ENCODE measurements around the gene THSD7A. TPM values are rescaled to one million over a fixed set of nuclear protein-coding genes. Genes with fewer than 3 reads are reported as not detected.

Gene THSD7A
- total RNA-seq, 2 experiments from 2014 or later: not detected

DNA sequence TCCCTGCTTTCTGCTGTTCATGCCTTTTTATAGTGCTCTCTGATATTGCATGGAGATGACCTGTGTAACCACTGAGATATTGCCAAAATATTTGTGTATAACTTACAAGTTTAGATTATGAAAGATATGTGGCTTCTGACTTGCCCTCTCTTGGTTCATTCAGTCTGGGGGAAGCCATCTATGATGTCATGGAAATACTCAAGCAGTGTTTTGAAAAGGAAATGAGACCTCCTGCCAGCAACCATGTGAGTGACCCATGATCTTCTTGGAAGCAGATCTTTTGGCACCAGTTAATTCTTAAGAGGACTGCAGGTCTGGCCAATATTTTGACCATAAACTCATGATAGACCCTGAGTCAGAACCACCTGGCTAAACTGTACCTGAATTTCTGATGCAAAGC, 183.0 kb downstream of the THSD7A start:
- CTCF ChIA-PET: no interaction called here

DNA sequence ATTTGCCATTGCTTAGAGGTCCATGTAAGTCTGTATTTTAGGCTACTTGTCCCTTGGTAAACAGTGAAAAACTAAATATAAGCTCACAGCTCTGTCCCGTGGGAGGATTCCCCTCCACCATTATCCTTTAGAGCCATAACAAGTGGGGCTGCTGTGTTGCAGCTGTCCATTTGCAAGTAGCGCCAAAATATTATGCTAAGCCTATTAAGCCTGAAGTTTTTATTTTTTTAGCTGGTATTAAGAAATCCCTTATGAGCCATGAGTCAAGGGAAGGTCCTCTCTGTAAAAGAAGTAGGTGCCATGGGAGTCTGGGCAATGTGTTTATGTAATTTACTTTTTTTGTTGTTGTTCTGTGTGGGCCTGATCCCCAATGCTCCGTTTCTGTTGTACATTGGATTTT, 183.9 kb downstream of the THSD7A start:
- CTCF ChIA-PET: no interaction called here
- POLR2A ChIA-PET: no interaction called here

More for the DNA sequence above, 183.0 kb downstream of the THSD7A start:
- POLR2A ChIA-PET: no interaction called here

DNA sequence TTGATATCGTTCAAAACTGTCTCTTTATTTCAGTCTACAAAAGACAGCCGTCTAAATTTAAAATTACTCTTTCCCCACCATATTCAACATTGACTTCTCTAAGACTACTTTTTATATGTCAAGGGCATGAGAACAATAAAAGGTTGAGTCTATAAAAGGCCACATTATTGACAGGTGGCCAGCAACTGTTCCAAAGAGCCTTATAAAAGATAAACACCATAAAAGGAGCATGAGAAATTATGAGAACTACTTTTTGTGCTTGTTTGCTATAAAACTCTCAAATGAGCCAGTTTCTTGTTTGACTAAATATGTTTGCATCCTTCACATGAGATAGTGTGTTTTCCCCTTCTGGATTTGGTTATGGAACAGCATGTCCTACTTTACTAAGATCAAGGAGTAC, 189.2 kb downstream of the THSD7A start:
- POLR2A ChIA-PET: no interaction called here
- CTCF ChIA-PET: no interaction called here

GRCh38 chr7:11642276-11642675, 189.7 kb downstream of the THSD7A start:
- CTCF ChIA-PET: no interaction called here
- POLR2A ChIA-PET: no interaction called here

DNA sequence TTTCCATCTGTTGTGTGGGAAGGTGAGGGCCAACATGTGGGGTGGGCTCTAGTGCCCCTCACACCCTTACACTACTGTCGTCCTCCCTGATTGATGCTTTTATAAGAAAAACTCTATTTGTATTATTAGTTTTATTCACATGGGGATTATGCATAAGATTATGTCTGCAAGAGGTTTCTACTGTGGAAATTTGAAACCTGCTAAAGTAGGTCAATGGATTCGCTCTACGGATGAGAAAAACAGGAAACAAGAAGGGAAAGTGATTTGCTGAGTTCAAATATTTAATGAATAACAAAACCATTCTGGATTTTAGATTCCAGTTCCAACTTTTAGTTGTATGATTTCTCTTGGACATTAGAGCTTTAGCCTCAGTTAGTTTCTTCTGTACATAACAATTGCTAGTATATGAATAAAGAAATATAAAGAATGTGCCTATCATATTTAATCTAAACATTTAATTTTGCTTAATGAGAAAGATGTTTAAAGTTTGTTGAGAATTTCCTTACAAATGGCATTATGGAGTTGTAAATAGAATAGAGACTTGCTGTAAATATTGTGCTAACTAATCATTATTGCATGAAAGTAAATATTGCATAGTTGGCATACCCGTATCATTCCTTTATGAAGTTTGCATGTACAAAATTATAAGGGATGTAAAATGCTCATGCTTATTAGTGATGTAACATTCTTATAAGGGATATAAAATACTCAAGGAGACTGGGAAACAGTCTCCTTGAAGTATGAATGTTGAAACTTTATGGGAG, 193.8 kb downstream of the THSD7A start:
- CTCF ChIA-PET: no interaction called here
- POLR2A ChIA-PET: no interaction called here

DNA sequence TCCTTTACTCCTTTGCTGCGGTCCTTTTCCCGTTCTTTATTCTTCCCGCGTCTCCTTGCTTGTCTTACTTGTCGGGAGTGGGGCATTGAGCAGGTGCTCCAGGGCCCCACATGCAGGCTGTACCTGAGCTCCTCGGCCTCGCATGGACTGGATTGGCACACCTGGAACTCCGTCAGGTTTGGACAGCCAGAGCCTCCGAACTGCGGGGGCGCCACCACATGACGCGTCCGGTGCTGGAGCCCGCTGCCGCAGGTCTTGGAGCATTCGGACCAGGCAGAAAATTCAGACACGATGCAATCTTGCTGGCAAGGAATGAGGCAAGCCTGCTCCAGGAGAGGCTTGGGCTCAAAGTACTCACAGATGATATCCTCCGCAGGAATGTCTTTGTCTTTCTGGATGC, 195.7 kb downstream of the THSD7A start:
- POLR2A ChIA-PET: no interaction called here
- CTCF ChIA-PET: no interaction called here

DNA sequence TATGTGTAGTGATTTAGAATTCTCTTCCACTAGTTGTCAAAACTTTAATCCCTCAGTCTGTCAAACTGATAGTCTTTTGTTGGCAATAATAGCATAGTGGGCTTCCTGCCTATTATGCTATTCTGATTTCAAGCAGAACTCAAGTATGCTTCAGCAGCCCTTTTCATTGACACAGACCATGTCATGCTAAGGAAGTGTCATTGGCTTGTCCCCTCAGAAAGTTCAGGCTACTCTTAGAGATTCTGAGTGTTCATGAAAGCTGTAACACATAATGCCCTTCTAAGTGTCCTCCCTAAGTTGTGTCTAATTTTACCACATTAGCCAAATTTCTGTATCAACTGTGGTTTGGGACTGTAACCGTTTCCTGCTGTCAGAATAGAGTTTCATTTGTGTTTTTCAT, 198.7 kb downstream of the THSD7A start:
- ChIA-PET POLR2A (no interaction called here), CTCF (no interaction called here)

DNA sequence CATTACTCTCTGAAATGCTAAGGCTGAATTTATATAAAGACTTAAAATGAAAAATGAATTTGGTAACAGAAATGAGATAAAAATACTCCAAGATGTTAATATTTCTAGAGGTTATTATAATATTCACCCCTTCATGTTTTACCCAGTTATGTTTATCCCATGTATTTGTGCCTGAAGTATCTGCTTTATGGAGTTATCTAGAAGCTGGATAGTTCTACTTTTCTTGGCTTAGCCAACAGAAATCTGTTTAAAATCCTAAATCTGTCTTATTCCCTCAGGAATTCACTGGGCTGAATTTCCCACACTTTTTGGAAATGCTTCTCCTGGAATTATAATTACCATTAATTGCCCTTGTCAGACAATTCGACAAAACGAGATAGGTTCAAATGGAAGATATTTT, 201.6 kb downstream of the THSD7A start:
- CTCF ChIA-PET: no interaction called here
- POLR2A ChIA-PET: no interaction called here

GRCh38 chr7:11625669-11626068, 206.3 kb downstream of the THSD7A start:
- CTCF ChIA-PET: no interaction called here
- POLR2A ChIA-PET: no interaction called here

DNA sequence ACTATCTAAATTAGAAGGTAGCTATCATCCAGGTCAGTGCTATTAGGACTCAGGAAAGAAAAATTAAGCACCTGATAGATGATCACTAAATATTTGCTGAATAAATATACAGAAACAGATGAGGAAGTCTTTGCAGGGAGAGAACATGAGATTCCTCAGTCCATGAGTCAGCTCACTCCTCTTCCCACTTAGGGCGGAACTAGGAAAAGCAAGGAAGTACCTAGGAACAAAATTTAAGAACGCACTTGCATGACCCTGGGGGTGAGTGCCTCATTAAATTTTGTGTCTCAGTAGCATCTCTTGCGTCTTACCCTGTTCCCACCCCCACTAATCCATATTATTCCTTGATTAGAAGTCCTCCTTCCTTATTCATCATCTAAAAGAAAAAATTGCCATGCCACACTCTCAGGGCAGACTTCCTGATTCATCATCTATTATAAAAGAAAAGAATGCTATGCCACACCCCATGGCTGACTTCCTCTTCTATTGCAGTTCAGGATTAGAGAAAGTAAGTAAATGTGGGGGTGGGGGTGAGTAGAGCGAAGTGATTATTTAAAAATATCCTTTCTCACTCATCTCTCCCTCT, 208.8 kb downstream of the THSD7A start:
- CTCF ChIA-PET: no interaction called here
- POLR2A ChIA-PET: no interaction called here

GRCh38 chr7:11620406-11621253, 211.4 kb downstream of the THSD7A start:
- ChIA-PET POLR2A (no interaction called here), CTCF (no interaction called here)

GRCh38 chr7:11616466-11616865, 215.5 kb downstream of the THSD7A start:
- ChIA-PET CTCF (no interaction called here), POLR2A (no interaction called here)

DNA sequence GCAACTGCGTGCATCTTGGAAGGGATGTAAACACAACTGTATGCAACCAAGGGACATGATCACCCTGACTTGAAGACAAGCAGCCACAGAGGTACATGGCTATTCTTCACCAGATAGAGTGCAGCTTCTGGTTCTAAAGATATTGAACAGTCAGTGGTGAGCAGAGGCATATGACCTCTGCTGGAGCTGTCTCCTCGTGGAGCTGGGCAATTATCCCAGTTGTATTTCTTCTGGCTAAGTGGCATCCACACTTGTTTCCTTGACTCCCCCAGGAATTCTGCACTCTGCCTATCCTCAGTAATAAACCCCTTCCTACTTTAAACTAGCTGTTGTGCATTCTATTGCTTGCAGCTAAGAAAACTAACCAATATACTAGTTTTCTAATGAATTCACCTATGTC, 216.8 kb downstream of the THSD7A start:
- POLR2A ChIA-PET: no interaction called here
- CTCF ChIA-PET: no interaction called here

DNA sequence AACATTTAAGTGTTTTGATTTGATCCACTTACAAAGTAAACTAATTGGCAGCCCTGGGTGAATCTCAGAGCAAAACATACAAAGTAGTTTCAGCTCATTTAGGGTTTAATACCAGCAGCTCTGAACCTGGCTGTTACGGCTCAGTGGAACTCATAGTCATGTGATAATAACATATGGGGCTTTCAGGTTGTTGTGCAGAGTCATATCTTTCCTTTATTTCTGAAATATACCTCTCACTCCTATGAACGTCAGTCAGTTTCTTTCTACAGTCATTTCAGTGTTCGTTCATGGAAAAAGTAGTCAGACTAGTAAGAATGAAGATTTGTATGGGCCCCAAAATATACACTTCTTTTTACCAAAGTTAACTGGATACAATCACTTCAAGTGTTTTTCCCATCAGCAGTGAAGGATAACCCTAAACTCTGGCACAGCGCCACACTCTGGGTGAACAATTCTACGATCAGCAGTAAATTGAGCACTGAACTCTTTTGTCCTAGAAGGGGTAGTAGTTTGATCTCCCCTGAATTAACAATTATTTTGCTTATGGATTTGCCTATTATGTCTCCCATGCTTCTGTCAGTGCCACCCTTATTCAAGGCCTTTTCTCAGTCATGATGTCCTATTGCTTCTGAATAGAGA, 218.6 kb downstream of the THSD7A start:
- ChIA-PET POLR2A (no interaction called here), CTCF (no interaction called here)

- ChIA-PET POLR2A (no interaction called here), CTCF (no interaction called here)
Observed at GRCh38 chr7:11612737-11613136, 219.3 kb downstream of the THSD7A start.

DNA sequence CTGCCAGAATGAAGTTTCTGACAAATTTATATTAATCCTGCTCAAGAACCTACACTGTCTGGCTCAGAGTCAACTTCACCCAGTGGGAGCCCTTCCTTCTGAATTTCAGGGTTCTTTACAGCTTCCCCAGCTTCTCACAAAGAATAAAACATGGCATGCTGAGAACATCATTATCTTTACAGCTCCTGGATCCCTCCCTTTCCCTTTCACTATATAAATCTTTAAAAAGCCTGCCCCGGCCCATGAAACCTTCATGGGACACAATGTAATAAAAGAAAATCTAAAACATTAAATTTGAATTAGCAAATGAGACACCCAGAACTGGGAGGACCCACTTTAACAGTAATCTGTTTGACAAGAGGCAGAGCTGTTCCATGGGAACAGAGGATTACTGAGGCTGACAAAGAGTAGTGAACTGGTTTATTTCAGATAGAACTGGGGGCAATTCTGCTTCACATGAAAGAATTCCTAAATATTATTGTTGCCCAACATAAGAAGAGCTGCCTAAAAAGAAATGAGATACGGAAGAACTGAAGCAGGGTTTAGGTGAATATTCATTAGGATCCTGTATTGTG, 222.8 kb downstream of the THSD7A start:
- CTCF ChIA-PET: no interaction called here

DNA sequence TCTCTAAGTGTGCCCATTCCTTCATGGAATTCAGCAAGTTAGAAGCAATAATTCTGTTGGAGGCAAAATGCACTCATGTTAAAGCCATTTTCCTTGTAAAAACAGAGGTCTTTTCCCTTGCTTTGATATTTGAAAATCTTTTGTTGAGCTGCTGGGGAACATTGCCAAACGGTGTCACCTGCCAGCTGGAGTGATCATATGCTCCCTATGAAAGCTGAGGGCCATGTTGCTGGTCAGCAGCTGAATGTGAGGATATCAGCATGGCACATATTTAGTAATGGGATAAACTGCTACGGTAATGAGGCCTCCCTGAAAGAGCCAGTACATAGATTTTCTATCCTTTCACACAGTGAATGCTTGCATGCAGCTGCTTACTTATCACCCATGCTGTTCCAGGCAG, 224.3 kb downstream of the THSD7A start:
- ChIA-PET CTCF (no interaction called here), POLR2A (no interaction called here)

More for the DNA sequence above, 222.8 kb downstream of the THSD7A start:
- POLR2A ChIA-PET: no interaction called here

- CTCF ChIA-PET: no interaction called here
- POLR2A ChIA-PET: no interaction called here
Observed at GRCh38 chr7:11605749-11606148, 226.2 kb downstream of the THSD7A start.

DNA sequence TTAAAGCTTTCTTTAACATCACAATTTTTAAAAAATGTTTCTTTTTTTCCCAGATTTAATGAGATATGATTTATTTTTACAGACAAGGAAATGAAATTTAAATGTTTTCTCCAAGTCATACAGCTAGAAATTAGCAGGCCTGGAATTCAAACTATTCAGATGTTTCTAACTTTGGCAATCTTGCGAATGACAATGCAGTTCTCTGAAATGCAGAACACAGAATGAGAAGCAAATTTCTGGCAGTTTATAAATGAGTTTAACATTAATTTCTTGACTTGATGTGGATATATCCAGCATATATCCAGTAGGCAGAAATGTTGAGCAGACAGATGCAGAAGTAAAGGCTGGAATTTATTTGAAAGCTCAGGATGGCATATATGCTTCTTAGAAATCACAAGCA, 227.5 kb downstream of the THSD7A start:
- POLR2A ChIA-PET: no interaction called here
- CTCF ChIA-PET: no interaction called here

DNA sequence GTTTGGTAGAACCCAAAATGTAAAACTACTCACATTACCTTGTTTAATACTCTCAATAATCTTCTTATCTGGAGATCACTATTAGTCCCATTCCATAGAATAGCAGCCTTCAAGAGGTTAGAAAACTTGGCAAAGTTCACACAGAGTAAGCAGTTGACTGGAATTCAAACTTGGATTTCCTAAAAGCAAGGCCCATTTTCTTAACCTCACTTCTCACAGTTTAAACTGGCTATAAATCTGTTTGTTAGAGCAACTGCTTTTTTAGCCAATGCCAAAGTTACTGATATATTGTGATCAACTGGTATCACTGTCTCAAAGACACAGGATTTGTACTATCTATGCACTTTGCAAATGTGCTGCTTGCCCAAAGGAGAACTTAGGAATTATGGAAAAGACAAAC, 230.2 kb downstream of the THSD7A start:
- POLR2A ChIA-PET: no interaction called here
- CTCF ChIA-PET: no interaction called here

DNA sequence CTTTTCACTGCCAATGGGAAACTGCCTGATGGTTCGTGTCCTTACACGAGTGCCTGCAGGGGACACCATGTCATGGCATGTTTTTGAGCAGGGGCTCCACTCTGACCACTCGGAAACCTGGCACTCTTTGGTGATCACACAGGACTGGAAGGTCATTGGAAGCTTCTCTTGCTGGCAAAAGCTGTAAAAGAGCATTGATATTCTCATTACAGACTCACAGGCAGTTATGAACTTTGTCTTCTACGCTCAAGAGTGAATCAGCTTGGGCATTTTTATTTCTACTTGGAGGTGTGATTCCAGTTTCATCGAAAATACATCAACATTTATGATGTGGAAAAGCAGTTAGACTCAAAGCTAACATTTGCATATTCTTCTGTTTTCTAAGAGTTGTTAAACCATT, 238.7 kb downstream of the THSD7A start:
- ChIA-PET POLR2A (no interaction called here), CTCF (no interaction called here)
